GM21717 (cell line): ENCODE data around the gene SLC26A9.

Experiments used
- ATAC-seq: cut with Tn5 transposase; IDR thresholded peaks from one replicate; pipeline ENCODE4 v1.9.1; 2021; ENCODE audit warnings: mild to moderate bottlenecking, moderate library complexity; ENCODE audit not compliant: unreplicated experiment

SLC26A9 gene

GRCh38 chr1:205927676-205928075 is 15.6 kb downstream of the SLC26A9 start:
- no peak for ATAC-seq

- ATAC-seq: no peak
Measured at GRCh38 chr1:205927247-205927646, 16.0 kb downstream of the SLC26A9 start.

GRCh38 chr1:205926636-205927035 is 16.6 kb downstream of the SLC26A9 start:
- ATAC-seq: no peak

GRCh38 chr1:205926213-205926612 is 17.0 kb downstream of the SLC26A9 start:
- ATAC-seq: no peak

GRCh38 chr1:205925736-205926135 is 17.5 kb downstream of the SLC26A9 start:
- ATAC-seq: no peak

GRCh38 chr1:205924460-205924790 is 18.8 kb downstream of the SLC26A9 start:
- no peak for ATAC-seq

- ATAC-seq: no peak
Measured at GRCh38 chr1:205923651-205924459, 19.4 kb downstream of the SLC26A9 start.

- ATAC-seq: no peak
Measured at GRCh38 chr1:205922806-205923205, 20.4 kb downstream of the SLC26A9 start.

- ATAC-seq: no peak
Measured at GRCh38 chr1:205922314-205922713, 20.9 kb downstream of the SLC26A9 start.

GRCh38 chr1:205921570-205921909 is 21.7 kb downstream of the SLC26A9 start:
- ATAC-seq: no peak

GRCh38 chr1:205920861-205921569 is 22.2 kb downstream of the SLC26A9 start:
- no peak for ATAC-seq

GRCh38 chr1:205920159-205920558 is 23.1 kb downstream of the SLC26A9 start:
- ATAC-seq: no peak

- no peak for ATAC-seq
Measured at GRCh38 chr1:205918955-205919746, 24.1 kb downstream of the SLC26A9 start.

GRCh38 chr1:205917466-205918238 is 25.6 kb downstream of the SLC26A9 start:
- ATAC-seq: no peak

GRCh38 chr1:205916541-205916940 is 26.7 kb downstream of the SLC26A9 start:
- no peak for ATAC-seq

- ATAC-seq: no peak
Measured at GRCh38 chr1:205915354-205915990, 27.8 kb downstream of the SLC26A9 start.

GRCh38 chr1:205914730-205915129 is 28.5 kb downstream of the SLC26A9 start:
- no peak for ATAC-seq

- ATAC-seq: no peak
Measured at GRCh38 chr1:205914155-205914507, 29.1 kb downstream of the SLC26A9 start.

- ATAC-seq: no peak
Measured at GRCh38 chr1:205913451-205914154, 29.7 kb downstream of the SLC26A9 start.

- no peak for ATAC-seq
Measured at GRCh38 chr1:205907794-205908193, 35.5 kb downstream of the SLC26A9 start.
